Jurkat, Clone E6-1 (cell line): ENCODE results near the gene PLEKHH2.

Experiments used
- DNase-seq: peaks from one replicate; pipeline ENCODE4 v3.0.0-alpha.2; 2011; ENCODE audit warnings: low read depth, low spot score
- H3K4me3 ChIP-seq: 2 replicates; pipeline ENCODE4 v1.5.1; 2011; ENCODE audit warnings: mild to moderate bottlenecking, low read length, control low read depth, moderate library complexity

PLEKHH2 gene

DNA sequence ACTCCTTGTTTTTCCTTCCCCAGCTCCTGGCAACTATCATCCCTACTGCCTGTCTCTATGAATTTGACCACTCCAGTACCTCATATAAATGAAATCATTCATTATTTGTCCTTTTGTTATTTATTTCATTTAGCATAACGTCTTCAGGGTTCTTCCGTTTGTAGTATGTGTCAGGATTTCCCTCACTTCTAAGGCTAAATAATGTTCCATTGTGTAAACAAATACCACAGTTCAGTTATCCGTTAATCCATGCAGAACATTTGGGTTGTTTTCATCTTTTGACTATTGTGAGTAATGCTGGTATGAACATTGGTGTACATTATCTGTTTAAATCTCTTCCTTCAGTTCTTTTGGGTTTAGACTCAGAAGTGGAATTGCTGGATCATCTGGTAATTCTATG lies 155.6 kb downstream of the PLEKHH2 start:
- DNase-seq: no peak

GRCh38 chr2:43794956-43795355 lies 157.9 kb downstream of the PLEKHH2 start:
- no peak for DNase-seq
- no peak overlapping the region for H3K4me3 ChIP-seq

More for the DNA sequence above, 155.6 kb downstream of the PLEKHH2 start:
- H3K4me3 ChIP-seq: no peak overlapping the region

DNA sequence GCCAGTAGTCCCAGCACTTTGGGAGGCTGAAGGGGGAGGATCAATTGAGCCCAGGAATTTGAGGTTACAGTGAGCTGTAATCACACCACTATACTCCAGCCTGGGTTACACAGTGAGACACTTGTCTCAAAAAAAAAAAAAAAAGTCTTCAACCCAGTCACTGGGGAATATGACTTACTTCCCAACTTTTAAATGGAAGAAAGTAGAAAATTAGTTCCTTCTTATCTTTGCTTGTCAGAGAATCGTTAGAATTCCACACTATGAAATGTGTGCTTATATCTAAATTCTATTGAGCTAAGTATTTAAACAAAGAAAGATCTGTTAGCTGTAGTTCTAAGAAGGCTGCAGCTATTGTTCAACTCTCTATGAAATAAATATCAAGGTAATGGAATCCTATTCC lies 159.1 kb downstream of the PLEKHH2 start:
- no peak overlapping the region for H3K4me3 ChIP-seq
- no peak for DNase-seq

DNA sequence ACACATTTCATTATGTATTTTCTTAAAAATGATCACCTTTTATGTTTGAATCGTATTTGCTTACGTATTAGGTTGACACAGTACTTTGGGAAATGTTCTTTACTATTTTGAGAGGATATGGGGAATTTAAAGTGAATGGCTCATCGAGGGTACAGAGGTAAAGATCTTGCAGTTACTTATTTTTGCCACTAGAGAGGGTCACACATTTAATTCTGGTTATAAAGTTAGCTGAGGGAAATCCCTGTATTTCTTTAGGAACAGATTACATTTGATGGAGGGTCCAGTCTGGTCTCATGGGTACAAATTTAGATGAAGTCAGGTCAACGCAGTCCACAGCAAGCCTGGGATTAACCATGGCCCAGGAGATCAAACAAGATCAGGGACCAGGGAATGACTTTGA lies 161.2 kb downstream of the PLEKHH2 start:
- no peak overlapping the region for H3K4me3 ChIP-seq
- no peak for DNase-seq

DNA sequence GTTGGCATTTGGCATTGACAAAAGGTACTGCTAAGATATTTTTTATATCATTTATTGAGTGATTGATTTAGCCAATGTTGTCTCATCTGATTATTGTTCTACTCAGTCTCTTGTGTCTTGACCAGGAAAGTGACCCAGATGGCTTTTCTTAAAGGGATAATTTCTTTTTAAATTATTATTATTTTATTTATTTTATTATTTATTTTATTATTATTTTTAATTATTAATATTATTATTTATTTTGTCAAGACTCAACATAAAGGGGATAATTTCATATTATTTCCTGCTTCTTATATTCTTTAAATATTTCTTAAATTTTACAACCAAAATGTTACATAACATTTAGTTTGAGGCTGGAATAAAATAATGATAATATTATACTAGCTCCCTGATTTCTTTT lies 163.8 kb downstream of the PLEKHH2 start:
- H3K4me3 ChIP-seq: no peak overlapping the region

DNA sequence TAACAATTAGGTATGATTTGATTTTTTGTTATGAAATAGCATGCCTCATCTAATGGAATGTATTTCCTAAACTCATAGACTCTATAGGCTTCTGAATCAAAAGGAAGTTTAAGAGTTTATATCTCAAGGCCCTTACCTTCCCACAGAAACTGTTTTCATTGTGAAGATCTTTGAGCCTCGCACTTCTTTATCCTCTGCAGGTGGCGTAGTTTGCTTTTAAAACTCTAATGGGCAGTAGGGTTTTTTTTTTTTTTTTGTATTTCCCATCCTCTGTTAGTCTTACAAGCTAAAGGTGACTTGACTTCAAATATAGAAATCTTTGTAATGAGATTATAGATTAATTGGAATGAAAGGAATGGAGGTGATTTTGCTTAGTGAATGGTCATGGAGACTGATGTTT lies 165.1 kb downstream of the PLEKHH2 start:
- no peak overlapping the region for H3K4me3 ChIP-seq
- DNase-seq: no peak

More for the DNA sequence above, 163.8 kb downstream of the PLEKHH2 start:
- no peak for DNase-seq

- no peak for DNase-seq
- no peak overlapping the region for H3K4me3 ChIP-seq
Measured at GRCh38 chr2:43803113-43803512, 166.1 kb downstream of the PLEKHH2 start.

DNA sequence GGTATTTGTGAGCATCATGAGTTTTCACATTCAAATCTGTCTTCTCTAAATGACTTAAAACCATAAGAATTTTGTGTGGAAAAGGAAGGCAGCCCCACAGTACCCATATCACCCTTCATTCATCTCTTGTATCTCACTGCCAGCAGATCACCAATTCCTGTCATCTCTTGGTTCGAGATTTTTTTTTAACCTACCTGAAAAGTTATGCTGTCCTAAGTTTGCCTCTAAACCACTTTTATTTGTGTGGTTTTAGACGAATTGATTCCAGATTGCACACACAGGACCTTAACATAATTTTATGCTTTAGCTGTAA lies 169.6 kb downstream of the PLEKHH2 start:
- H3K4me3 ChIP-seq: no peak overlapping the region

DNA sequence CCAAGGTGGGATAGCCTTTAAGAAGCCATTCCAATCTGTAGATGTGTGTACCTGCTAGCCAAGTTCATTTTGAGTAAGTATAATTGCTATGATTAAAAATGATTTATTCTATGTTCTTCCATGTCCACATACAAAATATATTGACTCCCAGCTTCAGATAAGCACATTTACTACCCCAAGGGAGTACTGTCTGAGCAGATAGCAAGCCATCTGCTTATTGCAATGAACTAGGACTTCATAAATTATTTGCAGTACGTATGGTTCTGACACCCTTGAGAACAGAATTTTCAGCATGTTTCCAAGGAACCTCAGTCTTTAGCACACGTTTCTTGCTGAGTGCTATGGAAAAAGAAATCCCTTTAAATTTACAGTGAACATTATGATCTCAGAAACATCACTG lies 173.4 kb downstream of the PLEKHH2 start:
- no peak for DNase-seq
- H3K4me3 ChIP-seq: no peak overlapping the region

More for the DNA sequence above, 169.6 kb downstream of the PLEKHH2 start:
- no peak for DNase-seq

- no peak for DNase-seq
Measured at GRCh38 chr2:43810888-43811287, 173.8 kb downstream of the PLEKHH2 start.

GRCh38 chr2:43812006-43812405 lies 174.9 kb downstream of the PLEKHH2 start:
- no peak for DNase-seq
- no peak overlapping the region for H3K4me3 ChIP-seq

More at GRCh38 chr2:43810888-43811287, 173.8 kb downstream of the PLEKHH2 start:
- no peak overlapping the region for H3K4me3 ChIP-seq

GRCh38 chr2:43812947-43813346 lies 175.9 kb downstream of the PLEKHH2 start:
- DNase-seq: no peak
- no peak overlapping the region for H3K4me3 ChIP-seq

DNA sequence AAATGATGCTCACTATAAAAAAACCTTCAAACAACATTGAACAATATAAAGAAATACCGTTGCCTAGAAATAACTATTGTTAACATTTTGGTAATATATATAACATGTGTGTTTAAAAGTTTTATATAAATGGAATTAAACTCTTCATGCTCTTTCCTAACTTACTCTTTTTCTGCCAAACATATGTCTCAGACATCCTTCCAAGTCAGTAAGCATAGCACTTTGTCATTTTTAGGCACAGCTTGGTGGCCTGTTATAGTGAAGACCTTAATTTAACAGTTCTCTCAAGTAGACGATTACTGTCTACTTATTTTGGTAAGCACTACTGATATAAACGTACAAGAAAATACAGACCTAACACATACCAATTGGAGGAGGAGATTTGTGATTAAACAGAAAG lies 177.7 kb downstream of the PLEKHH2 start:
- H3K4me3 ChIP-seq: no peak overlapping the region
- DNase-seq: no peak
